Panc1 (cell line): ENCODE measurements around the gene ITGA4.

Experiments used
- CTCF ChIP-seq: fragments of 450-650 bp; IDR thresholded peaks from 2 replicates; pipeline ENCODE4 v1.5.1; 2017; ENCODE audit warnings: mild to moderate bottlenecking
- REST ChIP-seq, 2 experiments: IDR thresholded peaks; 2 replicates each; pipeline ENCODE4 v1.6.1; 2011 to 2012; ENCODE audit warnings: low read depth in 2 of 2, control low read depth in 1 of 2, low read length in 1 of 2, mild to moderate bottlenecking in 1 of 2, moderate library complexity in 1 of 2; ENCODE audit not compliant: insufficient read depth in 1 of 2
- TCF7L2 ChIP-seq: IDR thresholded peaks from 2 replicates; pipeline ENCODE4 v1.6.1; 2011; ENCODE audit warnings: mild to moderate bottlenecking, low read depth, low read length, inconsistent platforms

DNA sequence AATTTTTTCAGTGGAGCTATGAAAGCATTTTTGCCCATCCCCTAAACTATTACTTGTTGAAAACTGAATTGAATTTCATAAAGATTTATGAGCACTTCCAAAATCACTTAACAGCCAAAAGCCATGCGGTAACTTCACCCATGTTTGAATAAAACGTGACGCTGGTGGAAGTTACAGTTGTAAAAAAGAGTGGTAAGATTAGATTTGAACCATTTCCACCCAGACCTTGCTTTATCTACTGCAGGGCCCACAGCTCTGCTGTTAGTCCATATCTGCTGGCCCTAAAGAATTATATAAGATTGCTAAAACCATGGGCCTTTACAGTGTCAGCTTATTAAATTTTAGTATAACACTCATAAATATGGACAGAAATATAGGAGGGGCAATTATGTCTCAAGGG is 15.5 kb upstream of the ITGA4 start:
- TF ChIP-seq REST (IDR thresholded peaks at IDR 0.05; ENCODE audit: insufficient read depth in 1 of 2, low read depth in 2 of 2, low read length in 1 of 2) (no peak), CTCF (no peak), TCF7L2 (no peak)
